HG02642 (cell line): ENCODE results near the gene BNC2.

Experiments used
- ATAC-seq: cut with Tn5 transposase; IDR thresholded peaks from one replicate; pipeline ENCODE4 v1.9.1; 2021; ENCODE audit warnings: mild to moderate bottlenecking; ENCODE audit not compliant: unreplicated experiment, poor library complexity

The BNC2 gene

DNA sequence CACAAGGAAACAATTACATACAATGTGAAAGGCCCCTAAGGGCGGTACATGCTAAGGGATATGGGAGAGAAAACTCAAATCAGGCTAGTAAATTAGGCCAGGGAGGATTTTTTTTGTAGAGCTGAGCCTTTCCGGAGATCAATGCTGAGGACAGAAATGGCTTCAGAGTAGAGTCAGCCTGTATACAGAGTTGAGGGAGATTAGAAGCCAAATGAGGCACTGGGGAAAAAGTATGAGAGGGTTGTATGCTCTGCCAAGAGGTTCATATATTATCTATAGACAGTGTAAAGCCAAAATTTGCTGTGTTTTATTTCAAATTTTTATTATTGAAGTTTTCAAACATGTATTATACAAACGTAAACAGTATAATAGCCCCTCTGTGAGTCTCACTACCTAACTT lies 103.1 kb downstream of the BNC2 start:
- ATAC-seq = no peak

- no peak for ATAC-seq
Measured at GRCh38 chr9:16763946-16764345, 106.5 kb downstream of the BNC2 start.

GRCh38 chr9:16755467-16756160 lies 114.9 kb downstream of the BNC2 start:
- ATAC-seq = no peak

DNA sequence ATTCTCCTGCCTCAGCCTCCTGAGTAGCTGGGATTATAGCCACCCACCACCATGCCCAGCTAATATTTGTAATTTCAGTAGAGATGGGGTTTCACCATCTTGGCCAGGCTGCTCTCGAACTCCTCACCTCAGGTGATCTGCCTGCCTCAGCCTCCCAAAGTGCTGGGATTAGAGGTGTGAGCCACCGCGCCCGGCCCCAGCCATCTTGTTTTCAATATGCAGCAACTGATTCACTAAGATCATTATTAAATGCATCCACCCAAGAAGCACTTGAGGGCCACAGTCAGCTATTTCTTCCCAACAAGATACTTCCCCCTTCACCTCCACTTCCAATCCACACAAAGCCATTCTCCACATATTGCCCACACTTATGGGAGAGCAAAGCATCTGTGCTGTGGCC lies 115.8 kb downstream of the BNC2 start:
- no peak for ATAC-seq

DNA sequence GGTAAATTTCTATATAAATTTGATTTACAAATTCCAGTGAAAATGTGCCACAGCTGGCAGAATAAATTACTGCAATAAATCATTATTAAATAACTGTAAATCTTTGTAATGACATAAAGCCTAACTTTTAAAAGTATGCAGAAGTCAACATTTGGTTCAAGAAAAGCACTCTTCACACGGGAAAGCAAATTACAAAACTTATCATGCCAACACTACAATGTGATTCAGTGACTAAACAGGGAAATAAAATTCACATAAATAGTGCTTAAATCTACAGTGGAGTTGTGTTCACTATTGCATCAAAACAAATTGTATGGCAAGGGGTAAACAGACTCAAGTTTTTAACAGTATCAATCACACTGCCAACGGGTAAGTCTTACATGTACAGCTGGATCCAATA lies 117.2 kb downstream of the BNC2 start:
- no peak for ATAC-seq

DNA sequence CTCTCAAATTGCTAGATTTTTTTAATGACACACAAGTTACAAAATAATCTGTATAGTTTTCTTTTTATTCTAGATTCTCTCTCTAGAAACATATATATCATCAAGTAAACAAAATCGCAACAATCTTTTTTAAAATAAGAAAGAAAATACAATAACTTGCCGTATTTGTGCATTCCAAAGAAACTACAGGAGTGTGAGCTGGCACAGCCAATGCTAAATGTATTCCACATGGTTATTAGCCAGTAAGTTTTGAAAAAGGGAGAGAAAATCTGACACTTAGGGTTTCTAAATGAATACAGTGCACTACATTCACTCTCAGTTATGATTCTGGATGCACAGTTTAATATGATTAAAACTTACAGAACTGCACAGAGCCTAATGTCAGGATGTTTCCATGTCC lies 117.9 kb downstream of the BNC2 start:
- ATAC-seq = no peak

DNA sequence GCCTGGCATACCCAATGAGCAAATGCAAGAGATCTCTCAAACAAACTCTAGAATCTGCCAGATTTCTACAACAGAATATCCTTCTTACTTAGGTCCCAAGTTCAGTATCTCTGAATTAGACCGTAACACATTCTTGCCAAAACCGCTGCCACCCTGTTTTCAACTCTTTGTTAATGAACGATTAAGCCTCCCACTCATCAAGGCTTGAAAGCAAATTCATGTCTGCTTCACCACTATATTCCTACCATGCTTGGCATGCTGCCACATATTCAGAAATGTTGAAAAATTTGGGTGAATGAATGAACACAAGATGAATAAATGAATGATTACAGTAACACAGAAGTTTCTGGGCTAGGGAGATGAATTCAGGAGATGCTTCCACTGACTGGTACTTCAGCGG lies 119.9 kb downstream of the BNC2 start:
- no peak for ATAC-seq

DNA sequence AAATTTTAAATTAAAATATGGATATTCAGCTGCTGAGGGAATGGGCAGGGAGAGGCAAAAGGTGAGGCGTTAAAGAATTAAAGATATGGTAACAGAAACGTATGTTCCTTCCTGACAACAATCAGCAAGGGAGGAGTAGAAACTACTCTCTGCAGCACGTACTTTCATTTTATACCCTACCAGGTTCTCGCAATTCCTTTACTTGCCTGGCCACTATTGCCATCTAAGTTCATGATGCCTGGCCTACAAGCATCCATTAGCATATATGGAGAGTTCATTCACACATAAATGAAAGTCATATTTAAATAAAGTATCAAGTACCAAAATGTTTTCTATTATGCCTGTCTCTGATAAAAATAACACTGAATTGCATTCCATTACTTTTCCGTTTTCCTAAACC lies 125.1 kb downstream of the BNC2 start:
- ATAC-seq = no peak

DNA sequence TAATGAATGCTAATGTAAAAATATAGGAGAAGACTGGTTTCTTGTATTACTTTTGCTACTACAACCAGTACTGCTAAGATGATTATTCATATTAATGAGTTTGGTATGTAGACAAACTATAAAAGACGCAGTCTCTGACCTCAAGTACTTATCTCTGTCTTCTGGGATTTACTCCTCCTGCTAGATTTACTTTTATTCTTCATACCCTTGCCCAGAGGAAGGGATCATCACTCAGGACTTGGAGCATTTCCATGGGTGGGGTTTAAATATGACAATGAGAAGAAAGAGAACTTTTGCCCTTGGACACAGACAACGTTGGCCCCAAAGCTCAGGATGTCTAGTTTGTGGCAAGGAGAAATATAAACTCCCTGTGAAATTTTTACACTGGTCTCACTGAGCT lies 126.1 kb downstream of the BNC2 start:
- ATAC-seq = no peak

DNA sequence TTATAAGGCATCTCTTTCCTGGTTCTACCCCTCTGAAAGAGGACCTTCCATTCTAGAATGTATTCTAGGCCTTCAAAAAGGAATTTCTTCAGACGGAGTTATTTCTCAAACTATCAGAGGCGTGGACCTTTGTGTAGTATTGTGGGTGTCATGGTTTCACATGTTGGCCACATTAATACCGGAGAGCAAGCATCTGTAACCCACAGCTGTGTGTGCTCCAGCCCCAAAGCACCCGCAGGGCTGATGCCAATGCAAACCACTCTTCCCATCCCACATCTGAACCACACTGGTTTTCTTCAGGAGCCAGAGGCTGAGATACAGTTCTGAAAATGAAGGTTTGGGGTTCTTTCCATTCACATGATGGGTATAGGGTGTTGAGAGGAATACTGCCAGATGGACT lies 127.1 kb downstream of the BNC2 start:
- no peak for ATAC-seq

- ATAC-seq = no peak
Measured at GRCh38 chr9:16735001-16735400, 135.5 kb downstream of the BNC2 start.

DNA sequence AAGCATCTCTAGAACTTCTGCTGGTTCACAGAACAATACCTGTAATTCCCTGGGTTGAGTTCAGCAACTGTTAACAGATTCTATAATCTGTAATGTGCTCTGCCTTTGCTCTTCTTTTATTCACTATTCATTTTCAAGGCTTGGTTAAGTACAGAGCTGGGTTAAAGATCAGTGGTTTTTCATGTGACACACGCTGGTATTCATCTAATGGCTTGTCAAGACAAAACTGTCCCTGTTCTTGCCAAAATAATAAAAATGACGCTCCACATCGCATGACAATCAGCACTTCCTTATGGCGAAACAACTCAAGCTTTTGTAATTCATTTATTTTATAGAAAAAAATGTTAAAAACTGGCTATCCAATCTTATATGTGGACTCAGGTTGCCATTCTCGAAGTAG lies 137.9 kb downstream of the BNC2 start:
- no peak for ATAC-seq

DNA sequence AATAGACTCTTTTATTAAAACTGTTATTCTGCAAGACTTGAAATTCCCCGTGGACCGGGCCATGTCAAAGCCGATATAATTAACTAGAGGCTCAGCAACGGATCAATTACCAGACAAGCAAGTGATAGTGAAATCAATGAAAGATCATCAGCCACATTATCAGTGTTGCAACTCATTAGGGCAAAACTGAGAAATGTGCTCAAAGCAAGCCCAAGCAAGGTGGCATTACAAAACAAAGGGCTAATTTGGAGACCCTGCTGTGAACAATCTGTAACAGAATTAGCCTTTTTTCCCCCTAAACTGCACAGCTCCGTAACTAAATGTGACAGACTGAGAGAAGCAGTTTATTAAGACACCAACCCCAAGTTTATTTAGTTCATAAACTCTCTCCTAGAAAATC lies 140.3 kb downstream of the BNC2 start:
- ATAC-seq = no peak

DNA sequence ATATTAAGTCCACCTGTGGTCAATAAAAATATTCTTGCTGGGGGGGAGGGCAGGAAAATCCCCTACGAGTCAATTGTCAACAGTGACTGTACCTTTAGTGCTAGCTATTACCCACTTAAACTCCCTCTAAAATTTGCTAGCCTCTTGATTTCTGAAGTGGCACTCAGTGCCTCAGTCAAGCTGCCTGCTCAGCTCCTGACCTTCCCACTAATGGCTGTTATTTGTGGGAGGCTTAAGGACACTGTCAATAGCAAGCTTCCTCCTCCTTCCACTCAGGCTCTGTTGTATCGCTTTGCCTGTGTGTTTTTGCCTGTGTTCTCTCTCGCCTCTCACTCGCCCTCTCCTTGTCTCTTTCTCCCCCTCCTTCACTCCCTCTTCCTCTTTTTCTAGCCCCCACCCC lies 140.8 kb downstream of the BNC2 start:
- no peak for ATAC-seq

DNA sequence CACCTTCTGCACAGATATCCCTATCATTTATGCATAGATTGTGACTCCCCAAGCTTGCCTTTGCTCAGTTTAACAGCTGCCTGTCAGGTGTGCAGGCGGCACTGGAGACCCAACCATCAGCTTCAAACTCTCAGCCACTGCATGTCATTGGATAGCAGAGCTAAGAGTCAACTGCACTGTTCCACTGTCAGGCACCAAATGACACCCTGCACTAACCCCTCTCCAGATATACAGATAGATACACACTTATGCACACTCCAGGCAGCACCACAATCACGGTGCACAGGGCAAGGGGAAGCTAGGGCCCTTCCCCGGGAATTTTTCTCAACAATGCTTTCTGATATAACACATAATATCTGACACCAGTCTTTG lies 142.3 kb downstream of the BNC2 start:
- ATAC-seq = no peak

- no peak for ATAC-seq
Measured at GRCh38 chr9:16727452-16728136, 142.9 kb downstream of the BNC2 start.

- no peak for ATAC-seq
Measured at GRCh38 chr9:16726718-16727451, 143.6 kb downstream of the BNC2 start.

GRCh38 chr9:16726029-16726428 lies 144.4 kb downstream of the BNC2 start:
- ATAC-seq = no peak

- no peak for ATAC-seq
Measured at GRCh38 chr9:16725066-16725465, 145.4 kb downstream of the BNC2 start.

- ATAC-seq = no peak
Measured at GRCh38 chr9:16721972-16722371, 148.5 kb downstream of the BNC2 start.

DNA sequence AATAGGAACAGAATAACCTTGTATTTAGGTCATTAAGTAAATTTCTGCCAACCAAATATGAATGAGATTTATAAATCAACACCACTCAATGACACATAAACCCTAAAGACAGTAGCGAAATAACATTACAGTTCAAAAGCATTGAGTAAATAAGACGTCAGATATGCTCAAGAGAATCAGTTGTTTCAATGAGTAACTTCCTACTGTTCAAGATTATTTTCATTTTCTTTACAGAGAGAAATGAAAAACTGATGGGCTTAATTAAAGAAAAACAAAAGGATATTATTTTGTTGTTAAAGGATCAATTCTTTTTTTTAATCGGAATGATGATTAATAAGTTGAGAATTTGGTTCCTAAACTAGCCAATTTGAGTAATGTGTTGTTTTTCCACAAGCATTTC lies 150.1 kb downstream of the BNC2 start:
- no peak for ATAC-seq

GRCh38 chr9:16719921-16720320 lies 150.5 kb downstream of the BNC2 start:
- no peak for ATAC-seq
